ENCODE measurements around the gene ANGPTL1.

DNA sequence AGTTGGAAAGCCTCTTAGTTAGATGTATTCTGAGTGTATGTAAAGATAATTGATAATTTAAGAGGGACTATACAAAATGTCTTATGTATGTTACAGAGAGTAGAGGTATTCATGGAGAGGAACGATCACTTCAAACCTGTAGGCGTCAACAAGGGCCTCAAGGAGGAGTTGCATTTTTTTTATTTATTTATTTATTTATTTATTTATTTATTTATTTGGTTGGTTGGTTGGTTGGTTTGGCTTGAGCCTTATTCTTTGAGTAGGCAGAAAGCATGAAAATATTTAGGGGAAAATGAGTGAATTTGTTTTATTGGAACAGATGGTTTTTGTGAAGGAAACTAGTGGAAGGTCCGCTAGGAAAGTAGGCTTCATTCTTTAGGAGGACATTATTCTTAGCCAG lies 8.5 kb downstream of the ANGPTL1 start:
- TF ChIP-seq CTCF (IDR thresholded peaks at IDR 0.05; ENCODE audit: low read depth, low read length, missing input control) = no peak
- TF ChIP-seq SP1 (IDR thresholded peaks at IDR 0.05) = no peak
- no peak for TF ChIP-seq RAD21 (IDR thresholded peaks at IDR 0.05)
- no peak for TF ChIP-seq YY1 (IDR thresholded peaks at IDR 0.05)
- no peak for TF ChIP-seq EGR1 (IDR thresholded peaks at IDR 0.05; ENCODE audit: low read depth in 2 of 2)
- no peak for TF ChIP-seq TAF1 (conservative IDR thresholded peaks at IDR 0.05)
- TF ChIP-seq MAX (IDR thresholded peaks at IDR 0.05) = no peak
- no peak for TF ChIP-seq REST (IDR thresholded peaks at IDR 0.05)
- TF ChIP-seq, protein P1, sequence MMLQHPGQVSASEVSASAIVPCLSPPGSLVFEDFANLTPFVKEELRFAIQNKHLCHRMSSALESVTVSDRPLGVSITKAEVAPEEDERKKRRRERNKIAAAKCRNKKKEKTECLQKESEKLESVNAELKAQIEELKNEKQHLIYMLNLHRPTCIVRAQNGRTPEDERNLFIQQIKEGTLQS (IDR thresholded peaks at IDR 0.05) = no peak
- TF ChIP-seq, protein P2, sequence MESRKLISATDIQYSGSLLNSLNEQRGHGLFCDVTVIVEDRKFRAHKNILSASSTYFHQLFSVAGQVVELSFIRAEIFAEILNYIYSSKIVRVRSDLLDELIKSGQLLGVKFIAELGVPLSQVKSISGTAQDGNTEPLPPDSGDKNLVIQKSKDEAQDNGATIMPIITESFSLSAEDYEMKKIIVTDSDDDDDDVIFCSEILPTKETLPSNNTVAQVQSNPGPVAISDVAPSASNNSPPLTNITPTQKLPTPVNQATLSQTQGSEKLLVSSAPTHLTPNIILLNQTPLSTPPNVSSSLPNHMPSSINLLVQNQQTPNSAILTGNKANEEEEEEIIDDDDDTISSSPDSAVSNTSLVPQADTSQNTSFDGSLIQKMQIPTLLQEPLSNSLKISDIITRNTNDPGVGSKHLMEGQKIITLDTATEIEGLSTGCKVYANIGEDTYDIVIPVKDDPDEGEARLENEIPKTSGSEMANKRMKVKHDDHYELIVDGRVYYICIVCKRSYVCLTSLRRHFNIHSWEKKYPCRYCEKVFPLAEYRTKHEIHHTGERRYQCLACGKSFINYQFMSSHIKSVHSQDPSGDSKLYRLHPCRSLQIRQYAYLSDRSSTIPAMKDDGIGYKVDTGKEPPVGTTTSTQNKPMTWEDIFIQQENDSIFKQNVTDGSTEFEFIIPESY (IDR thresholded peaks at IDR 0.05) = no peak
- no peak for TF ChIP-seq GABPA (IDR thresholded peaks at IDR 0.05 in 1 of 2, conservative IDR thresholded peaks at IDR 0.05 in 1 of 2)
- TF ChIP-seq HNF4A (conservative IDR thresholded peaks at IDR 0.05) = no peak
- no peak for TF ChIP-seq JUND (IDR thresholded peaks at IDR 0.05)
